ENCODE measurements around the gene LSM5.
A peak's percentile ranks its signal among the peaks of the same experiment; 100 is the strongest.
"Not testable (repeated sequence)": the region's sequence is repeated elsewhere in the genome, so short reads cannot be mapped to it uniquely, and the experiment has no call there.

The LSM5 gene

DNA sequence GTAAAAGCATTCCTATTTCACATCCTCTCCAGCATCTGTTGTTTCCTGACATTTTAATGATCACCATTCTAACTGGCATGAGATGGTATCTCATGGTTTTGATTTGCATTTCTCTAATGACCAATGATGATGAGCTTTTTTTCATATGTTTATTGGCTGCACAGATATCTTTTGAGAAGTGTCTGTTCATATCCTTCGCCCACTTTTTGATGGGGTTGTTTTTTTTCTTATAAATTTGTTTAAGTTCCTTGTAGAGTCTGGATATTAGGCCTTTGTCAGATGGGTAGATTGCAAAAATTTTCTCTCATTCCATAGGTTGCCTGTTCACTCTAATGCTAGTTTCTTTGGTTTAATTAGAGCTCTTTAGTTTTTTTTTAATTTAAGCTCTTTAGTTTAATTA, 10.0 kb upstream of the LSM5 start:
- WGBS (ENCODE audit: insufficient coverage), result 100% methylated on average over 1 of the region's 1 CpG
- CTCF ChIA-PET, result interaction anchor here (1.0 to 1.4 kb wide), 2 partner anchors 9 to 15 kb away, joined by 3 to 4 read pairs; no protein-coding TSS in a partner anchor

GRCh38 chr7:32499755-32500154, 9.6 kb upstream of the LSM5 start:
- CTCF ChIA-PET, result interaction anchor here (0.7 to 1.0 kb wide), 2 partner anchors 9 to 608 kb away, joined by 3 read pairs; no protein-coding TSS in a partner anchor
- H3K4me3 ChIP-seq (ENCODE audit: control insufficient read depth in 1 of 7, extremely low read depth in 1 of 7, insufficient read depth in 4 of 7, low read depth in 2 of 7, low read length in 6 of 7); DNase-seq; H3K9me3 ChIP-seq (ENCODE audit: control extremely low read depth in 1 of 5, control insufficient read depth in 4 of 5, insufficient read depth in 2 of 5, low read depth in 1 of 5, low read length in 4 of 5); POLR2A ChIA-PET; H3K36me3 ChIP-seq (ENCODE audit: control insufficient read depth in 4 of 4, insufficient read depth in 4 of 4, low read length in 3 of 4); H3K27ac ChIP-seq (ENCODE audit: insufficient read depth in 1 of 2, low read depth in 1 of 2, low read length in 2 of 2, poor library complexity in 1 of 2, severe bottlenecking in 2 of 2); H3K27me3 ChIP-seq (replicated peaks in 2 of 5; ENCODE audit: control insufficient read depth in 4 of 5, insufficient read depth in 5 of 5, low read length in 4 of 5): not testable (repeated sequence)
- no CpG with 5 or more reads among the region's 2 CpGs for WGBS (ENCODE audit: insufficient coverage)
- H3K4me1 ChIP-seq (ENCODE audit: control extremely low read depth in 1 of 4, control insufficient read depth in 4 of 4, insufficient read depth in 4 of 4, low read length in 3 of 4), result peaks cover 4 to 25% (median 19%) of the 10 kb centered on the region in 4 experiments

More for the DNA sequence above, 10.0 kb upstream of the LSM5 start:
- H3K27me3 ChIP-seq (replicated peaks in 2 of 5; ENCODE audit: control insufficient read depth in 4 of 5, insufficient read depth in 5 of 5, low read length in 4 of 5); H3K36me3 ChIP-seq (ENCODE audit: control insufficient read depth in 4 of 4, insufficient read depth in 4 of 4, low read length in 3 of 4); POLR2A ChIA-PET; H3K9me3 ChIP-seq (ENCODE audit: control extremely low read depth in 1 of 5, control insufficient read depth in 4 of 5, insufficient read depth in 2 of 5, low read depth in 1 of 5, low read length in 4 of 5); H3K4me3 ChIP-seq (ENCODE audit: control insufficient read depth in 1 of 7, extremely low read depth in 1 of 7, insufficient read depth in 4 of 7, low read depth in 2 of 7, low read length in 6 of 7); DNase-seq; H3K27ac ChIP-seq (ENCODE audit: insufficient read depth in 1 of 2, low read depth in 1 of 2, low read length in 2 of 2, poor library complexity in 1 of 2, severe bottlenecking in 2 of 2): not testable (repeated sequence)
- peaks cover 4 to 23% (median 18%) of the 10 kb centered on the region in 4 experiments for H3K4me1 ChIP-seq (ENCODE audit: control extremely low read depth in 1 of 4, control insufficient read depth in 4 of 4, insufficient read depth in 4 of 4, low read length in 3 of 4)

DNA sequence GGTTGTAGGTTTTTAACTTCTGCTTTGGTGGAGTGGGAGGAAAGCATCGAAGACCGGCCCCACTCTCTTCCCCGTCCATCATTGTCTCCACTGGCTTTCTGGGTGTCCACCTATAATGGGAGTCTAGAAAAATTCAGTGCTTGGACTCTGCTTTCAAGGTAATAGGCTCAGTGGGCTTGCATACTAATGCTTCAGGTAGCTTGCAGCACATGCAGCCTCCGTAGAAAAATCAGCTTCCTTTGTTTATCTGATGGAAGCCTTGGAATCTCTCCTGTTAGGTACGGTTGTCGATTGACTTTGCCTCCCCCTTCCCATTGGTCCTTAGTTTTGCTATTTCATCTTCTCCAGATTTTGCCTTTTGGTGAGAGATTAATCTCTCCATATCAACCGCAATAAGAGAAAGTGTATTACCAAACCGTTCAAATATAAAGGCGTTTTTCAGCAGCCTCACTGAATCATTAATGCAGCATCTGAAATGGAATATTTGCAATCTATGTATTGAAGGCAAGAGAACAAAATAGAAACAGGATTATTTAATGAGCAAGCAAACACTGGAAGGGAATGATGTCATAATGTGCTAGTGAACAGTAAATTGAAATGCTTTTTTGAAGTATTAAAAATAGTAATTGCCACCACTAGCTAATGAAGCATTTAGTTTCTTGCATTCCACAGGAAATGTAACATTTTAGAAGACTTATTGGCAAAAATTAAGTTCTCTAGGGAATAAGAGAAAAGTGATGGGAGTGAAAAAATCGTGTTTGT, 6.1 kb upstream of the LSM5 start:
- ChIA-PET CTCF (interaction anchor here (0.7 to 0.9 kb wide), 3 partner anchors 10 to 79 kb away, joined by 3 to 4 read pairs (median 3); no protein-coding TSS in a partner anchor), POLR2A (interaction anchor here (0.8 to 1.3 kb wide), 4 partner anchors 10 to 36 kb away, joined by 3 to 4 read pairs (median 3); no protein-coding TSS in a partner anchor)
- Histone ChIP-seq H3K9me3 (ENCODE audit: control extremely low read depth in 1 of 5, control insufficient read depth in 4 of 5, insufficient read depth in 2 of 5, low read depth in 1 of 5, low read length in 4 of 5) (no peaks in the 10 kb centered on the region), H3K27ac (ENCODE audit: insufficient read depth in 1 of 2, low read depth in 1 of 2, low read length in 2 of 2, poor library complexity in 1 of 2, severe bottlenecking in 2 of 2) (peak overlapping the region; percentile 58 to 90), H3K4me3 (ENCODE audit: control insufficient read depth in 1 of 7, extremely low read depth in 1 of 7, insufficient read depth in 4 of 7, low read depth in 2 of 7, low read length in 6 of 7) (peak overlapping the region; percentile 64 to 96 (median 86)), H3K27me3 (replicated peaks in 2 of 5; ENCODE audit: control insufficient read depth in 4 of 5, insufficient read depth in 5 of 5, low read length in 4 of 5) (no peaks in the 10 kb centered on the region), H3K4me1 (ENCODE audit: control extremely low read depth in 1 of 4, control insufficient read depth in 4 of 4, insufficient read depth in 4 of 4, low read length in 3 of 4) (peaks cover 4 to 29% (median 17%) of the 10 kb centered on the region in 4 experiments), H3K36me3 (ENCODE audit: control insufficient read depth in 4 of 4, insufficient read depth in 4 of 4, low read length in 3 of 4) (peaks cover 0 to 3% (median under 1%) of the 10 kb centered on the region in 4 experiments)
- no peak for DNase-seq
- 0% methylated on average over 3 of the region's 10 CpGs for WGBS (ENCODE audit: insufficient coverage)

DNA sequence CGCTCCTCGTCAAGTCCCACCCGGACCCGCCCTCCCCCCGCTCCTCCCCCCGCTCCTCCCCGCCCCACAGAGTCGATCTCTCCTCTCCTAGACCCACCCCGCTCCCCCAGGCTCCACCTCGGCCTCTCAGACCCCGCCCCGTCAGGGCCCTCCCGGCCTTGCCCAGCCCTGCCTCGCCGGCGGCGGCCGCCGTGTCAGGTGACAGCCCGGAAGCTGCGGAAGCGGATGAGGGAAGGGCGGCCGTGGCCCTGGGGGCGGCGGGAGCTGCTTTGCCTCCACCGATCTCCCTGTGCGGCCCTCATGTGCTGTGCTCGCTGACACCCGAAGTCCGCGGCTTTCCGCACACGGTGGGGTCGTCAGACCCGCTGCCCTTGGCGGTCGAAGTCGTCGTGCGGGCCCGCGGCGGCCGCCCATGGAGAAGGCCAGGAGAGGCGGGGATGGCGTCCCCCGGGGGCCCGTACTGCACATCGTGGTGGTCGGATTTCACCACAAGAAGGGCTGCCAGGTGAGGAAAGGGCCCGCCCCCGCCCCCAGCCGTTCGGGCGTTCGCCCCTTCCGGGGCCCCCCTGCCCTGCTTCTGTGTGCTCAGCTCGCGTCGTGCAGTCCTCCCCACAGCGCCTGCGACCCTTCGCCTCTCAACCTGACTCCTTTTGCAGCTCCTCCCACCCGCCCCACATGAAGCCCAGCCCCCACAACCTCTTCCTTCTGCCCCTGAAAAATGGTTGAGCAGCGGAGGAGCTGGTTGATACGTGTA, 5.3 kb upstream of the LSM5 start, which contains the start of gene AVL9:
TSS of gene AVL9 (plus strand) at position 192 of the 754 bp plus-strand sequence. CDS start at position 413, 221 bp downstream.
- H3K4me3 ChIP-seq (ENCODE audit: control insufficient read depth in 1 of 7, extremely low read depth in 1 of 7, insufficient read depth in 4 of 7, low read depth in 2 of 7, low read length in 6 of 7), result peak within 1 kb of the TSS; percentile 64 to 97 (median 90)
- ChIA-PET CTCF (interaction anchor here (0.7 to 0.9 kb wide), 3 partner anchors 9 to 80 kb away, joined by 3 to 4 read pairs (median 3); no protein-coding TSS in a partner anchor), POLR2A (interaction anchor here (0.8 to 1.3 kb wide), 4 partner anchors 11 to 37 kb away, joined by 3 to 4 read pairs (median 3); no protein-coding TSS in a partner anchor)
- H3K27me3 ChIP-seq (replicated peaks in 2 of 5; ENCODE audit: control insufficient read depth in 4 of 5, insufficient read depth in 5 of 5, low read length in 4 of 5), result no peaks in the 10 kb centered on the region
- H3K4me1 ChIP-seq (ENCODE audit: control extremely low read depth in 1 of 4, control insufficient read depth in 4 of 4, insufficient read depth in 4 of 4, low read length in 3 of 4), result peaks cover 4 to 22% (median 16%) of the 10 kb centered on the region in 4 experiments
- H3K27ac ChIP-seq (ENCODE audit: insufficient read depth in 1 of 2, low read depth in 1 of 2, low read length in 2 of 2, poor library complexity in 1 of 2, severe bottlenecking in 2 of 2), result peak within 1 kb of the TSS; percentile 58 to 90
- peaks cover 0 to 3% (median under 1%) of the 10 kb centered on the region in 4 experiments for H3K36me3 ChIP-seq (ENCODE audit: control insufficient read depth in 4 of 4, insufficient read depth in 4 of 4, low read length in 3 of 4)
- under 1% methylated on average over 46 of the region's 67 CpGs for WGBS (ENCODE audit: insufficient coverage)
- DNase-seq, result peak; percentile 96 to 98 (median 98)
- H3K9me3 ChIP-seq (ENCODE audit: control extremely low read depth in 1 of 5, control insufficient read depth in 4 of 5, insufficient read depth in 2 of 5, low read depth in 1 of 5, low read length in 4 of 5), result no peaks in the 10 kb centered on the region

- H3K27ac ChIP-seq (ENCODE audit: insufficient read depth in 1 of 2, low read depth in 1 of 2, low read length in 2 of 2, poor library complexity in 1 of 2, severe bottlenecking in 2 of 2), result peak overlapping the region; percentile 40 to 77
- peaks cover 4 to 24% (median 16%) of the 10 kb centered on the region in 4 experiments for H3K4me1 ChIP-seq (ENCODE audit: control extremely low read depth in 1 of 4, control insufficient read depth in 4 of 4, insufficient read depth in 4 of 4, low read length in 3 of 4)
- ChIA-PET POLR2A (interaction anchor here (1.1 to 1.3 kb wide), 2 partner anchors 11 to 38 kb away, joined by 3 to 4 read pairs; no protein-coding TSS in a partner anchor), CTCF (interaction anchor here (0.9 kb wide), 1 partner anchor 9 kb away, joined by 3 read pairs; no protein-coding TSS in a partner anchor)
- WGBS (ENCODE audit: insufficient coverage), result 0% methylated on average over 8 of the region's 14 CpGs
- H3K9me3 ChIP-seq (ENCODE audit: control extremely low read depth in 1 of 5, control insufficient read depth in 4 of 5, insufficient read depth in 2 of 5, low read depth in 1 of 5, low read length in 4 of 5), result no peaks in the 10 kb centered on the region
- no peak for DNase-seq
- peak overlapping the region in 6 of 7 experiments; percentile 86 to 97 (median 90) for H3K4me3 ChIP-seq (ENCODE audit: control insufficient read depth in 1 of 7, extremely low read depth in 1 of 7, insufficient read depth in 4 of 7, low read depth in 2 of 7, low read length in 6 of 7)
- no peaks in the 10 kb centered on the region for H3K27me3 ChIP-seq (replicated peaks in 2 of 5; ENCODE audit: control insufficient read depth in 4 of 5, insufficient read depth in 5 of 5, low read length in 4 of 5)
- H3K36me3 ChIP-seq (ENCODE audit: control insufficient read depth in 4 of 4, insufficient read depth in 4 of 4, low read length in 3 of 4), result peaks cover 0 to 3% (median under 1%) of the 10 kb centered on the region in 4 experiments
Observed at GRCh38 chr7:32494946-32495297, 4.7 kb upstream of the LSM5 start.

GRCh38 chr7:32489788-32490126, 423 bp downstream of the LSM5 start:
- DNase-seq, result no peak
- H3K4me1 ChIP-seq (ENCODE audit: control extremely low read depth in 1 of 4, control insufficient read depth in 4 of 4, insufficient read depth in 4 of 4, low read length in 3 of 4), result peaks cover 7 to 17% (median 13%) of the 10 kb centered on the region in 4 experiments
- peak overlapping the region; percentile 56 to 100 (median 90) for H3K4me3 ChIP-seq (ENCODE audit: control insufficient read depth in 1 of 7, extremely low read depth in 1 of 7, insufficient read depth in 4 of 7, low read depth in 2 of 7, low read length in 6 of 7)
- H3K36me3 ChIP-seq (ENCODE audit: control insufficient read depth in 4 of 4, insufficient read depth in 4 of 4, low read length in 3 of 4), result peaks cover 7 to 18% (median 15%) of the 10 kb centered on the region in 4 experiments
- 0% methylated on average over 4 of the region's 9 CpGs for WGBS (ENCODE audit: insufficient coverage)
- POLR2A ChIA-PET, result interaction anchor here (1.1 kb wide), 1 partner anchor 10 kb away, joined by 4 read pairs; no protein-coding TSS in a partner anchor
- CTCF ChIA-PET, result interaction anchor here (0.6 to 1.8 kb wide), 4 partner anchors 25 to 1168 kb away, joined by 3 to 4 read pairs (median 4); no protein-coding TSS in a partner anchor
- H3K27me3 ChIP-seq (replicated peaks in 2 of 5; ENCODE audit: control insufficient read depth in 4 of 5, insufficient read depth in 5 of 5, low read length in 4 of 5), result no peaks in the 10 kb centered on the region
- H3K9me3 ChIP-seq (ENCODE audit: control extremely low read depth in 1 of 5, control insufficient read depth in 4 of 5, insufficient read depth in 2 of 5, low read depth in 1 of 5, low read length in 4 of 5), result no peaks in the 10 kb centered on the region
- peak overlapping the region; percentile 81 to 96 for H3K27ac ChIP-seq (ENCODE audit: insufficient read depth in 1 of 2, low read depth in 1 of 2, low read length in 2 of 2, poor library complexity in 1 of 2, severe bottlenecking in 2 of 2)
